Keratinocyte (primary cell): ENCODE data around the gene C5orf52. TPM values are rescaled to one million over a fixed set of nuclear protein-coding genes. Genes with fewer than 3 reads are reported as not detected.

Experiments used
- DNase-seq: peaks from one replicate; pipeline ENCODE4 v3.0.0-alpha.2; 2011; ENCODE audit warnings: low read depth, missing footprints, low spot score
- FAIRE-seq: peaks from 2 replicates; lab custom pipeline; 2011; peaks lifted over from hg19 to GRCh38; lab: Jason Lieb, UNC
- H2AFZ ChIP-seq: 2 replicates; pipeline ENCODE4 v1.6.0; 2012; ENCODE audit warnings: low read length, control low read depth, inconsistent platforms; ENCODE audit not compliant: control insufficient read depth
- H3K27ac ChIP-seq: 2 replicates; pipeline ENCODE4 v1.5.1; 2011; ENCODE audit warnings: low read length; ENCODE audit not compliant: control insufficient read depth, insufficient read depth
- H3K27me3 ChIP-seq: 3 replicates; pipeline ENCODE4 v1.6.0; 2011; ENCODE audit warnings: low read length; ENCODE audit not compliant: control insufficient read depth, insufficient read depth; ENCODE audit errors: extremely low read depth
- H3K36me3 ChIP-seq, 2 experiments: 2 replicates in 1 of 2; 3 replicates in 1 of 2; pipeline ENCODE4 v1.5.1; 2011; ENCODE audit warnings: low read length in 2 of 2, mild to moderate bottlenecking in 1 of 2; ENCODE audit not compliant: control insufficient read depth in 2 of 2, insufficient read depth in 2 of 2; ENCODE audit errors: extremely low read depth in 1 of 2
- H3K4me1 ChIP-seq: 3 replicates; pipeline ENCODE4 v1.5.1; 2011; ENCODE audit warnings: low read length; ENCODE audit not compliant: control insufficient read depth, insufficient read depth; ENCODE audit errors: extremely low read depth
- H3K4me2 ChIP-seq: 3 replicates; pipeline ENCODE4 v1.6.0; 2011; ENCODE audit warnings: low read depth, low read length; ENCODE audit not compliant: control insufficient read depth, insufficient read depth; ENCODE audit errors: extremely low read depth
- H3K4me3 ChIP-seq, 3 experiments: fragments of 200-600 bp in 1 of 3; sonication (generic) in 1 of 3; 2 replicates in 2 of 3; 3 replicates in 1 of 3; pipeline ENCODE4 v1.5.1; 2011 to 2016; ENCODE audit warnings: low read length in 3 of 3, mild to moderate bottlenecking in 3 of 3, control low read depth in 2 of 3, inconsistent platforms in 1 of 3, low read depth in 1 of 3, mixed read lengths in 1 of 3, mixed run types in 1 of 3, moderate library complexity in 1 of 3; ENCODE audit not compliant: control insufficient read depth in 2 of 3, insufficient read depth in 2 of 3; ENCODE audit errors: extremely low read depth in 1 of 3
- H3K79me2 ChIP-seq: 2 replicates; pipeline ENCODE4 v1.6.0; 2012; ENCODE audit warnings: low read length; ENCODE audit not compliant: control insufficient read depth, insufficient read depth
- H3K9ac ChIP-seq: 3 replicates; pipeline ENCODE4 v1.6.0; 2011; ENCODE audit warnings: low read length; ENCODE audit not compliant: control insufficient read depth, insufficient read depth; ENCODE audit errors: extremely low read depth
- H3K9me1 ChIP-seq: 3 replicates; pipeline ENCODE4 v1.6.0; 2011; ENCODE audit warnings: low read length; ENCODE audit not compliant: control insufficient read depth, insufficient read depth; ENCODE audit errors: extremely low read depth
- H3K9me3 ChIP-seq: 2 replicates; pipeline ENCODE4 v1.5.1; 2012; ENCODE audit warnings: low read depth, low read length; ENCODE audit not compliant: control insufficient read depth
- H4K20me1 ChIP-seq: 3 replicates; pipeline ENCODE4 v1.6.0; 2011; ENCODE audit warnings: low read length; ENCODE audit not compliant: control insufficient read depth, insufficient read depth; ENCODE audit errors: extremely low read depth
- CTCF ChIP-seq, 3 experiments: IDR thresholded peaks in 1 of 3; conservative IDR thresholded peaks in 1 of 3; optimal IDR thresholded peaks in 1 of 3; 2 replicates in 2 of 3; 3 replicates in 1 of 3; pipeline versions ENCODE3 to v1.5.1; 2011; ENCODE audit warnings: low read length in 3 of 3, mild to moderate bottlenecking in 3 of 3, moderate library complexity in 2 of 3, control low read depth in 1 of 3, inconsistent platforms in 1 of 3; ENCODE audit not compliant: insufficient read depth in 2 of 3; ENCODE audit errors: extremely low read depth in 1 of 3
- EZH2 ChIP-seq: IDR thresholded peaks from one replicate; pipeline ENCODE4 v1.6.1; 2012; ENCODE audit warnings: inconsistent platforms, mild to moderate bottlenecking, low read length, moderate library complexity
- dilution Hi-C: fragments of 300-500 bp; cut with MboI; formaldehyde crosslinking; loops from one replicate; pipeline ENCODE4 v1.7.0; 2020; ENCODE audit warnings: low sequenced_read_pairs; ENCODE audit not compliant: extremely low pct_ligation_motif_present
- polyA plus RNA-seq, 5 experiments: library from polyadenylated mRNA; depleted of rRNA in 3 of 5; stranded (reverse) in 3 of 5; stranded (forward) in 1 of 5; unstranded in 1 of 5; fragments of >200 nt; gene quantifications; 1 replicate in 1 of 5; 2 replicates in 3 of 5; 3 replicates in 1 of 5; pipeline versions ENCODE4 v1.2.1 to v1.2.3, GENCODE V29; 2011 to 2012; ENCODE audit warnings: missing spikeins in 2 of 5, low read depth in 1 of 5, low replicate concordance in 1 of 5

The C5orf52 gene
- polyA plus RNA-seq, 1 donor (not counting 4 experiments of a cell fraction or from before 2014, with no cell fraction given): not detected

DNA sequence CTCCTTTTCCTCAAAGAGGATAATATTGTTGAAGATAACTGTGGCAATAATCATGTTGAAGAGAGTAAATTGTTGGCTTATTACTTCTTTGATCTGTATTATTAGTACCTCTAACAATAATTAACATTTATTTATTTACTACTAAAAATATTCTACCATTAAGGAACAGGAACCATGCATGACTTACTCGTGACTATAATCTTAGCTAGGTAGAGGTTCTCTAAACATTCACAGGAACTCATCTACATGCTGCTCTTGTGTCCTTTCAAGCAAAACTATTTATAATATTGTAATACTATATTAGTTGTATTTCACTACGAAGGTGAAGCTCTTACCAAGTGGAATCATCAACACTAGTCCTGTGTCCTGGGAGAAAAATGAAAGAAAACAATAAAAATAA lies 22.2 kb upstream of the C5orf52 start:
- dilution Hi-C loops: no loop called here

GRCh38 chr5:157650991-157651611 lies 20.2 kb upstream of the C5orf52 start:
- TF ChIP-seq CTCF (optimal IDR thresholded peaks at IDR 0.05 in 1 of 3, IDR thresholded peaks at IDR 0.05 in 1 of 3, conservative IDR thresholded peaks at IDR 0.05 in 1 of 3; ENCODE audit: extremely low read depth in 1 of 3, insufficient read depth in 2 of 3, low read length in 3 of 3) (no peak), EZH2 (no peak)
- Histone ChIP-seq H3K27me3 (no peaks in the 10 kb centered on the region), H3K79me2 (no peaks in the 10 kb centered on the region), H3K4me3 (no peak overlapping the region), H3K9me1 (no peaks in the 10 kb centered on the region), H2AFZ (peak overlapping the region; percentile 81), H3K27ac (no peak overlapping the region), H3K9me3 (peaks cover 6% of the 10 kb centered on the region), H3K4me1 (peaks cover 2% of the 10 kb centered on the region), H3K4me2 (peak overlapping the region; percentile 67), H3K36me3 (no peaks in the 10 kb centered on the region), H3K9ac (no peak overlapping the region), H4K20me1 (no peaks in the 10 kb centered on the region)
- FAIRE-seq (no peak), DNase-seq (no peak)
- dilution Hi-C loops: no loop called here

More for the DNA sequence above, 22.2 kb upstream of the C5orf52 start:
- Histone ChIP-seq H3K4me2 (no peak overlapping the region), H3K9me1 (no peaks in the 10 kb centered on the region), H3K27ac (no peak overlapping the region), H3K27me3 (no peaks in the 10 kb centered on the region), H3K9me3 (peaks cover 6% of the 10 kb centered on the region), H3K4me3 (no peak overlapping the region), H3K36me3 (no peaks in the 10 kb centered on the region), H4K20me1 (no peaks in the 10 kb centered on the region), H3K4me1 (peaks cover 2% of the 10 kb centered on the region), H2AFZ (no peak overlapping the region), H3K9ac (no peak overlapping the region), H3K79me2 (no peaks in the 10 kb centered on the region)
- FAIRE-seq (no peak), DNase-seq (no peak)
- TF ChIP-seq CTCF (optimal IDR thresholded peaks at IDR 0.05 in 1 of 3, IDR thresholded peaks at IDR 0.05 in 1 of 3, conservative IDR thresholded peaks at IDR 0.05 in 1 of 3; ENCODE audit: extremely low read depth in 1 of 3, insufficient read depth in 2 of 3, low read length in 3 of 3) (no peak), EZH2 (no peak)
